Measurements from ENCODE around the gene EAF1.
"Not testable (repeated sequence)": the region's sequence is repeated elsewhere in the genome, so short reads cannot be mapped to it uniquely, and the experiment has no call there.

GRCh38 chr3:15398731-15399133 is 28.7 kb upstream of the EAF1 start:
- TF ChIP-seq, protein P1, sequence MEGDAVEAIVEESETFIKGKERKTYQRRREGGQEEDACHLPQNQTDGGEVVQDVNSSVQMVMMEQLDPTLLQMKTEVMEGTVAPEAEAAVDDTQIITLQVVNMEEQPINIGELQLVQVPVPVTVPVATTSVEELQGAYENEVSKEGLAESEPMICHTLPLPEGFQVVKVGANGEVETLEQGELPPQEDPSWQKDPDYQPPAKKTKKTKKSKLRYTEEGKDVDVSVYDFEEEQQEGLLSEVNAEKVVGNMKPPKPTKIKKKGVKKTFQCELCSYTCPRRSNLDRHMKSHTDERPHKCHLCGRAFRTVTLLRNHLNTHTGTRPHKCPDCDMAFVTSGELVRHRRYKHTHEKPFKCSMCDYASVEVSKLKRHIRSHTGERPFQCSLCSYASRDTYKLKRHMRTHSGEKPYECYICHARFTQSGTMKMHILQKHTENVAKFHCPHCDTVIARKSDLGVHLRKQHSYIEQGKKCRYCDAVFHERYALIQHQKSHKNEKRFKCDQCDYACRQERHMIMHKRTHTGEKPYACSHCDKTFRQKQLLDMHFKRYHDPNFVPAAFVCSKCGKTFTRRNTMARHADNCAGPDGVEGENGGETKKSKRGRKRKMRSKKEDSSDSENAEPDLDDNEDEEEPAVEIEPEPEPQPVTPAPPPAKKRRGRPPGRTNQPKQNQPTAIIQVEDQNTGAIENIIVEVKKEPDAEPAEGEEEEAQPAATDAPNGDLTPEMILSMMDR (IDR thresholded peaks at IDR 0.05), result peak in 4 of 6 experiments; percentile 22 to 61 (median 38)
- TF ChIP-seq POLR2A (IDR thresholded peaks at IDR 0.05), result not testable (repeated sequence)

Measured in adrenal gland (tissue), 5 donors.